ENCODE results near the gene IGSF3. TPM values are rescaled to one million over a fixed set of nuclear protein-coding genes. Genes with fewer than 3 reads are reported as not detected.

The IGSF3 gene
- 34.2 and 40.2 TPM in 2 replicates for total RNA-seq (2014; rRNA removed; shearing (Covaris generic))

GRCh38 chr1:116667575-116668105 is at the start of gene IGSF3:
Gene IGSF3 (minus strand): TSS chr1:116667733. CDS start chr1:116666326, 1,407 bp downstream.

GRCh38 chr1:116570358-116571214 is 96.9 kb downstream of the IGSF3 start, which contains the start of gene CD58:
Gene CD58 (minus strand): TSS chr1:116571026. CDS start chr1:116570972, 54 bp downstream.

Small RNA genes lying within 50 kb of the gene (small RNA-seq; reads per million reads assigned to genes)
- not detected for gene MIR320B1
- gene MIR548AC, result not detected

Other genes starting within 250 kb of the IGSF3 start
- 26.6 and 28.9 TPM in 2 replicates for gene CD58, start 96.7 kb downstream of the IGSF3 start, total RNA-seq (2014; rRNA removed; shearing (Covaris generic))
- not detected in 2 replicates for gene CD2, start 86.7 kb upstream of the IGSF3 start, total RNA-seq (2014; rRNA removed; shearing (Covaris generic))
- gene PTGFRN, start 242.2 kb upstream of the IGSF3 start, total RNA-seq (2014; rRNA removed; shearing (Covaris generic)), result 41.5 and 58.8 TPM in 2 replicates